Caco-2 (cell line): ENCODE data around the gene SENP1. TPM values are rescaled to one million over a fixed set of nuclear protein-coding genes. Genes with fewer than 3 reads are reported as not detected.
A peak's percentile ranks its signal among the peaks of the same experiment; 100 is the strongest.

ENCODE experiments used
- BruUV-seq: library from RNA; stranded (reverse); fragments of 400-500 nt; replicated peaks from 2 replicates; lab custom pipeline; 2021; lab: Mats Ljungman, UMichigan
- CTCF ChIA-PET: fragments of 300-600 bp; sonication (Branson Sonifier 250); formaldehyde crosslinking; loops from one replicate; lab custom pipeline; 2022; ENCODE audit warnings: antibody characterized with exemption; lab: Charles Lee
- POLR2A ChIA-PET: fragments of 300-600 bp; sonication (Branson Sonifier 250); formaldehyde crosslinking; loops from one replicate; lab custom pipeline; 2022; ENCODE audit warnings: antibody characterized with exemption; lab: Charles Lee
- DNase-seq, 2 experiments: peaks; one replicate each; pipeline versions ENCODE4 v3.0.0 to v3.0.0-alpha.2; 2020 to 2022
- H3K27me3 ChIP-seq: replicated peaks from 2 replicates; pipeline ENCODE4 v1.6.0; 2011; ENCODE audit warnings: low read length; ENCODE audit not compliant: control insufficient read depth, insufficient read depth
- H3K36me3 ChIP-seq: 2 replicates; pipeline ENCODE4 v1.5.1; 2011; ENCODE audit warnings: low read length; ENCODE audit not compliant: control insufficient read depth, insufficient read depth
- H3K4me1 ChIP-seq: fragments of 250-450 bp; sonication (Bioruptor Pico); 2 replicates; pipeline ENCODE4 v1.5.1; 2020; ENCODE audit warnings: mild to moderate bottlenecking
- H3K4me3 ChIP-seq: 2 replicates; pipeline ENCODE4 v1.5.1; 2011; ENCODE audit warnings: low read depth, mild to moderate bottlenecking, control low read depth, low read length
- H3K9me3 ChIP-seq: fragments of 250-450 bp; sonication (Bioruptor Pico); 2 replicates; pipeline ENCODE4 v1.5.1; 2020; ENCODE audit warnings: mild to moderate bottlenecking, moderate library complexity
- H3K27ac Mint-ChIP-seq: one replicate; pipeline ENCODE4 v1.8.0; 2022; ENCODE audit warnings: mixed read lengths; ENCODE audit not compliant: unreplicated experiment
- H3K27me3 Mint-ChIP-seq: one replicate; pipeline ENCODE4 v1.8.0; 2022; ENCODE audit warnings: mixed read lengths; ENCODE audit not compliant: insufficient read depth, unreplicated experiment
- H3K36me3 Mint-ChIP-seq: one replicate; pipeline ENCODE4 v1.8.0; 2022; ENCODE audit warnings: mild to moderate bottlenecking, mixed read lengths; ENCODE audit not compliant: insufficient read depth, unreplicated experiment
- H3K4me1 Mint-ChIP-seq: one replicate; pipeline ENCODE4 v1.8.0; 2022; ENCODE audit warnings: low read depth, mixed read lengths; ENCODE audit not compliant: unreplicated experiment
- H3K4me3 Mint-ChIP-seq: one replicate; pipeline ENCODE4 v1.8.0; 2022; ENCODE audit warnings: mild to moderate bottlenecking, moderate library complexity, mixed read lengths; ENCODE audit not compliant: unreplicated experiment
- H3K9me3 Mint-ChIP-seq: one replicate; pipeline ENCODE4 v1.8.0; 2022; ENCODE audit warnings: mixed read lengths; ENCODE audit not compliant: unreplicated experiment
- intact Hi-C: fragments of 100-400 bp; cut with micrococcal nuclease; formaldehyde crosslinking; loops from one replicate; pipeline ENCODE4 v1.10.0; 2022; ENCODE audit not compliant: unreplicated experiment
- total RNA-seq: library from RNA; stranded (reverse); gene quantifications from 2 replicates; pipeline ENCODE4 v1.2.3, GENCODE V29; 2022
- TF ChIP-seq, protein P1 (sequence below), 2 experiments: fragments of 200-600 bp in 1 of 2; IDR thresholded peaks; 1 replicate in 1 of 2; 2 replicates in 1 of 2; pipeline versions ENCODE4 v1.5.1 to v1.8.0; 2011 to 2022; ENCODE audit warnings: antibody characterized with exemption in 1 of 2, control low read depth in 1 of 2, inconsistent platforms in 1 of 2, low read depth in 1 of 2, low read length in 1 of 2, mild to moderate bottlenecking in 1 of 2, moderate library complexity in 1 of 2; ENCODE audit not compliant: insufficient read depth in 1 of 2, severe bottlenecking in 1 of 2, unreplicated experiment in 1 of 2

Gene SENP1
- total RNA-seq, 1 experiment from 2014 or later, result 40.4 TPM

- H3K9me3 Mint-ChIP-seq, result no peaks in the 10 kb centered on the region
- no peaks in the 10 kb centered on the region for H3K27me3 ChIP-seq
- intact Hi-C loops, result loop anchor here (1.0 kb wide), 2 partner anchors 14 to 35 kb away; no protein-coding TSS in a partner anchor
- CTCF ChIA-PET, result interaction anchor here (0.9 kb wide), 1 partner anchor 21 kb away, joined by 4 read pairs; no protein-coding TSS in a partner anchor
- POLR2A ChIA-PET, result interaction anchor here (0.5 kb wide), 1 partner anchor 35 kb away, joined by 3 read pairs; no protein-coding TSS in a partner anchor
- H3K4me1 Mint-ChIP-seq, result peaks cover 65% of the 10 kb centered on the region
- H3K27me3 Mint-ChIP-seq, result no peaks in the 10 kb centered on the region
- peaks cover 49% of the 10 kb centered on the region for H3K4me1 ChIP-seq
- BruUV-seq, result no TSS peak
- DNase-seq, result no peak
- H3K9me3 ChIP-seq, result no peaks in the 10 kb centered on the region
- H3K36me3 Mint-ChIP-seq, result peaks cover 9% of the 10 kb centered on the region
- peak overlapping the region; percentile 97 for H3K27ac Mint-ChIP-seq
- TF ChIP-seq, protein P1, sequence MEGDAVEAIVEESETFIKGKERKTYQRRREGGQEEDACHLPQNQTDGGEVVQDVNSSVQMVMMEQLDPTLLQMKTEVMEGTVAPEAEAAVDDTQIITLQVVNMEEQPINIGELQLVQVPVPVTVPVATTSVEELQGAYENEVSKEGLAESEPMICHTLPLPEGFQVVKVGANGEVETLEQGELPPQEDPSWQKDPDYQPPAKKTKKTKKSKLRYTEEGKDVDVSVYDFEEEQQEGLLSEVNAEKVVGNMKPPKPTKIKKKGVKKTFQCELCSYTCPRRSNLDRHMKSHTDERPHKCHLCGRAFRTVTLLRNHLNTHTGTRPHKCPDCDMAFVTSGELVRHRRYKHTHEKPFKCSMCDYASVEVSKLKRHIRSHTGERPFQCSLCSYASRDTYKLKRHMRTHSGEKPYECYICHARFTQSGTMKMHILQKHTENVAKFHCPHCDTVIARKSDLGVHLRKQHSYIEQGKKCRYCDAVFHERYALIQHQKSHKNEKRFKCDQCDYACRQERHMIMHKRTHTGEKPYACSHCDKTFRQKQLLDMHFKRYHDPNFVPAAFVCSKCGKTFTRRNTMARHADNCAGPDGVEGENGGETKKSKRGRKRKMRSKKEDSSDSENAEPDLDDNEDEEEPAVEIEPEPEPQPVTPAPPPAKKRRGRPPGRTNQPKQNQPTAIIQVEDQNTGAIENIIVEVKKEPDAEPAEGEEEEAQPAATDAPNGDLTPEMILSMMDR (IDR thresholded peaks at IDR 0.05; ENCODE audit: insufficient read depth in 1 of 2, low read depth in 1 of 2, low read length in 1 of 2, severe bottlenecking in 1 of 2, unreplicated experiment in 1 of 2), result no peak
- H3K36me3 ChIP-seq, result no peaks in the 10 kb centered on the region
- peak overlapping the region; percentile 27 for H3K4me3 Mint-ChIP-seq
- H3K4me3 ChIP-seq, result no peak overlapping the region
Observed at GRCh38 chr12:48036818-48037217, 69.1 kb downstream of the SENP1 start.

- Histone ChIP-seq H3K4me3 (no peak overlapping the region), H3K27me3 (no peaks in the 10 kb centered on the region), H3K4me1 (peaks cover 44% of the 10 kb centered on the region), H3K9me3 (no peaks in the 10 kb centered on the region), H3K36me3 (no peaks in the 10 kb centered on the region)
- Mint-ChIP-seq H3K9me3 (no peaks in the 10 kb centered on the region), H3K27me3 (no peaks in the 10 kb centered on the region), H3K36me3 (peaks cover 9% of the 10 kb centered on the region), H3K27ac (no peak overlapping the region), H3K4me1 (peaks cover 48% of the 10 kb centered on the region), H3K4me3 (no peak overlapping the region)
- ChIA-PET CTCF (interaction anchor here (0.9 kb wide), 1 partner anchor 12 kb away, joined by 3 read pairs; no protein-coding TSS in a partner anchor), POLR2A (no interaction called here)
- intact Hi-C loops, result no loop called here
- BruUV-seq, result no TSS peak
- DNase-seq, result no peak
- TF ChIP-seq, protein P1 (IDR thresholded peaks at IDR 0.05; ENCODE audit: insufficient read depth in 1 of 2, low read depth in 1 of 2, low read length in 1 of 2, severe bottlenecking in 1 of 2, unreplicated experiment in 1 of 2), result no peak
Observed at GRCh38 chr12:48034835-48035805, 70.8 kb downstream of the SENP1 start.

GRCh38 chr12:48033451-48033850, 72.4 kb downstream of the SENP1 start:
- no peak overlapping the region for H3K4me3 ChIP-seq
- H3K4me1 ChIP-seq, result peaks cover 46% of the 10 kb centered on the region
- TF ChIP-seq, protein P1 (IDR thresholded peaks at IDR 0.05; ENCODE audit: insufficient read depth in 1 of 2, low read depth in 1 of 2, low read length in 1 of 2, severe bottlenecking in 1 of 2, unreplicated experiment in 1 of 2), result no peak
- intact Hi-C loops, result no loop called here
- no peaks in the 10 kb centered on the region for H3K9me3 ChIP-seq
- CTCF ChIA-PET, result no interaction called here
- BruUV-seq, result no TSS peak
- Mint-ChIP-seq H3K27ac (no peak overlapping the region), H3K27me3 (no peaks in the 10 kb centered on the region), H3K36me3 (peaks cover 9% of the 10 kb centered on the region), H3K9me3 (no peaks in the 10 kb centered on the region), H3K4me1 (peaks cover 41% of the 10 kb centered on the region), H3K4me3 (no peak overlapping the region)
- H3K27me3 ChIP-seq, result no peaks in the 10 kb centered on the region
- no peaks in the 10 kb centered on the region for H3K36me3 ChIP-seq
- no peak for DNase-seq
- POLR2A ChIA-PET, result interaction anchor here (0.5 kb wide), 1 partner anchor 31 kb away, joined by 5 read pairs; no protein-coding TSS in a partner anchor
